Stimulated activated naive CD8-positive, alpha-beta T cell treated with anti-CD3 and anti-CD28 coated beads, Interleukin-15, Interleukin-2, amounts not matched to agents 100 ng/mL and 50 ng/mL, for 24 hours (primary cell): ENCODE measurements around the gene CYP2A13.
"Not testable (repeated sequence)": the region's sequence is repeated elsewhere in the genome, so short reads cannot be mapped to it uniquely, and the experiment has no call there.

Experiments
- H3K27ac Mint-ChIP-seq: one replicate; pipeline ENCODE4 v1.8.0; 2021; ENCODE audit warnings: mild to moderate bottlenecking, mixed read lengths
- H3K27me3 Mint-ChIP-seq: one replicate; pipeline ENCODE4 v1.8.0; 2021; ENCODE audit warnings: mixed read lengths
- H3K36me3 Mint-ChIP-seq: one replicate; pipeline ENCODE4 v1.8.0; 2021; ENCODE audit warnings: low read depth, mixed read lengths
- H3K4me1 Mint-ChIP-seq: one replicate; pipeline ENCODE4 v1.8.0; 2021; ENCODE audit warnings: low read depth, mixed read lengths
- H3K4me3 Mint-ChIP-seq: one replicate; pipeline ENCODE4 v1.8.0; 2021; ENCODE audit warnings: mild to moderate bottlenecking, mixed read lengths
- H3K9me3 Mint-ChIP-seq: one replicate; pipeline ENCODE4 v1.8.0; 2021; ENCODE audit warnings: mixed read lengths

CYP2A13 gene

GRCh38 chr19:41134616-41135015 lies 46.4 kb downstream of the CYP2A13 start:
- no peaks in the 10 kb centered on the region for H3K9me3 Mint-ChIP-seq
- no peak overlapping the region for H3K27ac Mint-ChIP-seq
- H3K36me3 Mint-ChIP-seq, result no peaks in the 10 kb centered on the region
- peaks cover 11% of the 10 kb centered on the region for H3K4me1 Mint-ChIP-seq
- H3K4me3 Mint-ChIP-seq, result peak overlapping the region; percentile 37
- peaks cover 3% of the 10 kb centered on the region for H3K27me3 Mint-ChIP-seq

GRCh38 chr19:41135390-41136384 lies 47.4 kb downstream of the CYP2A13 start:
- H3K9me3 Mint-ChIP-seq, H3K36me3 Mint-ChIP-seq, H3K27me3 Mint-ChIP-seq, H3K27ac Mint-ChIP-seq: not testable (repeated sequence)
- H3K4me3 Mint-ChIP-seq, result peak overlapping the region; percentile 83
- H3K4me1 Mint-ChIP-seq, result peaks cover 11% of the 10 kb centered on the region

GRCh38 chr19:41136636-41137455 lies 48.6 kb downstream of the CYP2A13 start:
- Mint-ChIP-seq H3K4me1 (peaks cover 11% of the 10 kb centered on the region), H3K36me3 (no peaks in the 10 kb centered on the region), H3K27ac (no peak overlapping the region), H3K9me3 (no peaks in the 10 kb centered on the region), H3K4me3 (no peak overlapping the region), H3K27me3 (peaks cover 3% of the 10 kb centered on the region)

- Mint-ChIP-seq H3K4me3 (no peak overlapping the region), H3K27me3 (peaks cover 4% of the 10 kb centered on the region), H3K9me3 (no peaks in the 10 kb centered on the region), H3K4me1 (no peaks in the 10 kb centered on the region), H3K36me3 (no peaks in the 10 kb centered on the region), H3K27ac (no peak overlapping the region)
These were observed 56.2 kb downstream of the CYP2A13 start for GRCh38 chr19:41144403-41144802.
